Natural killer cell (primary cell): ENCODE results near the gene NRSN2. TPM values are rescaled to one million over a fixed set of nuclear protein-coding genes. Genes with fewer than 3 reads are reported as not detected.

Experiments
- ATAC-seq, 3 donors: fragments of 150-1000 bp in 2 of 3; fragments of 200-7000 bp in 1 of 3; cut with Tn5 transposase; 1 replicate in 1 of 3; 2 replicates in 2 of 3; pipeline ENCODE4 v1.10.0; 2021; ENCODE audit warnings: mild to moderate bottlenecking in 2 of 3, moderate library complexity in 2 of 3
- DNase-seq, 2 donors: peaks; one replicate each; pipeline versions ENCODE4 v3.0.0 to v3.0.0-alpha.2; 2013 to 2021; ENCODE audit warnings: mixed read lengths in 1 of 2
- H3K27ac ChIP-seq: one replicate; pipeline ENCODE4 v1.5.1; 2013; ENCODE audit warnings: mild to moderate bottlenecking, low read length
- H3K27me3 ChIP-seq: one replicate; pipeline ENCODE4 v1.6.1; 2013; ENCODE audit warnings: low read length; ENCODE audit not compliant: control insufficient read depth, insufficient read depth
- H3K36me3 ChIP-seq: one replicate; pipeline ENCODE4 v1.6.1; 2013; ENCODE audit warnings: low read length; ENCODE audit not compliant: control insufficient read depth, insufficient read depth
- H3K4me1 ChIP-seq: one replicate; pipeline ENCODE4 v1.6.1; 2013; ENCODE audit warnings: low read length; ENCODE audit not compliant: control insufficient read depth, insufficient read depth
- H3K4me3 ChIP-seq: one replicate; pipeline ENCODE4 v1.5.1; 2013; ENCODE audit warnings: low read length
- H3K9me3 ChIP-seq: one replicate; pipeline ENCODE4 v1.6.1; 2013; ENCODE audit warnings: low read length; ENCODE audit not compliant: control insufficient read depth, insufficient read depth
- H3K27ac Mint-ChIP-seq, 2 donors: one replicate each; pipeline ENCODE4 v1.8.0; 2022; ENCODE audit warnings: mild to moderate bottlenecking in 2 of 2, mixed read lengths in 2 of 2, moderate library complexity in 1 of 2
- H3K27me3 Mint-ChIP-seq, 2 donors: one replicate each; pipeline ENCODE4 v1.8.0; 2022; ENCODE audit warnings: low read depth in 2 of 2, mixed read lengths in 2 of 2
- H3K36me3 Mint-ChIP-seq: one replicate; pipeline ENCODE4 v1.8.0; 2022; ENCODE audit warnings: mixed read lengths
- H3K4me1 Mint-ChIP-seq, 2 donors: one replicate each; pipeline ENCODE4 v1.8.0; 2022; ENCODE audit warnings: mixed read lengths in 2 of 2
- H3K4me3 Mint-ChIP-seq: one replicate; pipeline ENCODE4 v1.8.0; 2022; ENCODE audit warnings: mild to moderate bottlenecking, moderate library complexity, mixed read lengths
- H3K9me3 Mint-ChIP-seq, 2 donors: one replicate each; pipeline ENCODE4 v1.8.0; 2022; ENCODE audit warnings: mixed read lengths in 2 of 2
- CTCF ChIP-seq: fragments of 200-600 bp; IDR thresholded peaks from one replicate; pipeline ENCODE4 v1.8.0; 2022; ENCODE audit warnings: antibody characterized with exemption
- WGBS: methylation state at CpG from one replicate; pipeline ENCODE4 v1.1.7; 2013; ENCODE audit warnings: missing lambda C conversion rate; ENCODE audit not compliant: insufficient coverage; 5-methylcytosine and 5-hydroxymethylcytosine counted together
- intact Hi-C: fragments of 100-400 bp; cut with micrococcal nuclease; formaldehyde crosslinking; loops from one replicate; pipeline ENCODE4 v1.14.2; 2022
- total RNA-seq, 4 donors: library from RNA; stranded (reverse); fragments of 120-200 nt in 1 of 4; gene quantifications; one replicate each; pipeline versions ENCODE4 v1.2.3 to v1.2.4, GENCODE V29; 2013 to 2022

NRSN2 gene
- total RNA-seq, 3 donors from 2014 or later (not counting 1 experiment from before 2014, with no cell fraction given) = 6.6 to 9.3 (median 8.4) TPM

DNA sequence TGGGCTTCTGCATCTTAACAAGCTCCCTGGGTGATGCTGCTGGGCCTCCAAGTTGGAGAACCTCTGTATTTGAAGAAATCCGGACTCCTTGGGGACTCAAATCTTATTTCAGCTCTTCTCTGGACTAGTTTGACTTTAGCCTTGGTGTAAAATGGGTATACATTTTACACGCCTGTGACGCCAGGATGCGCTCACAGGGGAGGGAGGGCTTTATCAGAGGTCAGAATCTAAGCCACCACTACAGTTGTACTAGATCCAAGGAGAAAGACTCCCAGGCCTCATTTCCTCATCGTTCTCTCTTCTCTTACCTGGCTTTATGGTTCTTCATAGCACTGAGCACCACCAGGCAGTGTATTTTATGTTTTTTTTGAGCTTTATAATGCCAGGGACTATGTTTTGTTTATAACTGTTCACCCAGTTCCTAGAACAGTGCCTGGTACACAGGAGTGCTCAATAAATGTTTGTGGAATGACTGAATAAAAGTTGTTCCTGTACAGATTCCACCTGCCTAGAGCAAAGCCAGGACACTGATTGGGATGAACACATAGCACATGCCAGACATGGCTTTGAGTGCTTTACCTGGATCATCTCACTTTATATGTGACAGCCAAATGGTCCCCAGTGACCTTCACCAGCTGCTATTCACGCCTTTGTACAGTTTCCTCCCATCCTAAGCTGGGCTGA, 56.1 kb downstream of the NRSN2 start:
- Mint-ChIP-seq H3K27me3 (no peaks in the 10 kb centered on the region), H3K36me3 (no peaks in the 10 kb centered on the region), H3K4me1 (peaks cover 10 to 16% of the 10 kb centered on the region in 2 donors), H3K27ac (no peak overlapping the region), H3K9me3 (no peaks in the 10 kb centered on the region), H3K4me3 (no peak overlapping the region)
- H3K4me1 ChIP-seq = peaks cover 10% of the 10 kb centered on the region
- ATAC-seq (no peak), DNase-seq (no peak)
- no peak for TF ChIP-seq CTCF
- intact Hi-C loops = loop anchor here (10.0 kb wide), 1 partner anchor 48 kb away; no protein-coding TSS in a partner anchor
- H3K27ac ChIP-seq = no peak overlapping the region
- no peaks in the 10 kb centered on the region for H3K27me3 ChIP-seq
- H3K9me3 ChIP-seq = no peaks in the 10 kb centered on the region
- WGBS = 87% methylated on average over 5 of the region's 6 CpGs
- H3K36me3 ChIP-seq = no peaks in the 10 kb centered on the region
- no peak overlapping the region for H3K4me3 ChIP-seq

GRCh38 chr20:403582-403957, 56.7 kb downstream of the NRSN2 start:
- WGBS = 97% methylated on average over 3 of the region's 3 CpGs
- no peak overlapping the region for H3K27ac ChIP-seq
- DNase-seq (no peak), ATAC-seq (no peak)
- peaks cover 10% of the 10 kb centered on the region for H3K4me1 ChIP-seq
- no peaks in the 10 kb centered on the region for H3K36me3 ChIP-seq
- no peaks in the 10 kb centered on the region for H3K27me3 ChIP-seq
- Mint-ChIP-seq H3K9me3 (no peaks in the 10 kb centered on the region), H3K36me3 (no peaks in the 10 kb centered on the region), H3K4me3 (no peak overlapping the region), H3K27me3 (no peaks in the 10 kb centered on the region), H3K4me1 (peaks cover 10 to 16% of the 10 kb centered on the region in 2 donors), H3K27ac (no peak overlapping the region)
- H3K9me3 ChIP-seq = no peaks in the 10 kb centered on the region
- TF ChIP-seq CTCF = no peak
- intact Hi-C loops = loop anchor here (10.0 kb wide), 1 partner anchor 49 kb away; no protein-coding TSS in a partner anchor
- no peak overlapping the region for H3K4me3 ChIP-seq

GRCh38 chr20:404088-404487, 57.2 kb downstream of the NRSN2 start:
- no peaks in the 10 kb centered on the region for H3K27me3 ChIP-seq
- no peak overlapping the region for H3K27ac ChIP-seq
- Mint-ChIP-seq H3K36me3 (no peaks in the 10 kb centered on the region), H3K4me3 (no peak overlapping the region), H3K27ac (no peak overlapping the region), H3K27me3 (no peaks in the 10 kb centered on the region), H3K4me1 (peaks cover 16 to 19% of the 10 kb centered on the region in 2 donors), H3K9me3 (no peaks in the 10 kb centered on the region)
- no peak for TF ChIP-seq CTCF
- no peaks in the 10 kb centered on the region for H3K9me3 ChIP-seq
- no peak for DNase-seq
- no peak for ATAC-seq
- peaks cover 14% of the 10 kb centered on the region for H3K4me1 ChIP-seq
- 96% methylated on average over 4 of the region's 4 CpGs for WGBS
- intact Hi-C loops = loop anchor here (10.0 kb wide), 1 partner anchor 49 kb away; no protein-coding TSS in a partner anchor
- no peak overlapping the region for H3K4me3 ChIP-seq
- no peaks in the 10 kb centered on the region for H3K36me3 ChIP-seq

Other genes starting within 250 kb of the NRSN2 start
- not detected for gene DEFB126, start 204.5 kb upstream of the NRSN2 start, total RNA-seq
- gene DEFB127, start 189.7 kb upstream of the NRSN2 start, total RNA-seq = not detected
- gene DEFB128, start 157.4 kb upstream of the NRSN2 start, total RNA-seq = not detected
- gene DEFB129, start 119.9 kb upstream of the NRSN2 start, total RNA-seq = not detected
- not detected for gene DEFB132, start 89.4 kb upstream of the NRSN2 start, total RNA-seq
- 1 to 10 TPM; 3.8 to 4.3 (median 4.1) TPM for gene C20orf96, start 56.4 kb upstream of the NRSN2 start, total RNA-seq
- gene ZCCHC3, start 49.5 kb upstream of the NRSN2 start, total RNA-seq = 10 to 100 TPM; 19.2 to 24.0 (median 20.6) TPM
- 1 to 10 TPM; 2.3 to 4.6 (median 2.9) TPM for gene SOX12, start 21.6 kb upstream of the NRSN2 start, total RNA-seq
- 1 to 10 TPM; 4.0 to 8.9 (median 7.7) TPM for gene TRIB3, start 33.6 kb downstream of the NRSN2 start, total RNA-seq
- 100 to 1,000 TPM; 102 to 131 (median 104) TPM for gene RBCK1, start 61.2 kb downstream of the NRSN2 start, total RNA-seq
- 10 to 100 TPM; 32.5 to 47.6 (median 44.2) TPM for gene TBC1D20, start 115.4 kb downstream of the NRSN2 start, total RNA-seq
- gene CSNK2A1, start 196.7 kb downstream of the NRSN2 start, total RNA-seq = 10 to 100 TPM; 88.8 to 92.6 (median 88.9) TPM